ENCODE results near the gene KMT2C.
"Not testable (repeated sequence)": the region's sequence is repeated elsewhere in the genome, so short reads cannot be mapped to it uniquely, and the experiment has no call there.

Gene KMT2C

GRCh38 chr7:152355474-152356057, 80.2 kb downstream of the KMT2C start:
- no peak for DNase-seq (ENCODE audit: low spot score)

- no peak for DNase-seq (ENCODE audit: low spot score)
Measured at GRCh38 chr7:152354061-152354460, 81.7 kb downstream of the KMT2C start.

- not testable (repeated sequence) for DNase-seq (ENCODE audit: low spot score)
Measured at GRCh38 chr7:152353281-152353680, 82.5 kb downstream of the KMT2C start.

GRCh38 chr7:152351747-152352146, 84.1 kb downstream of the KMT2C start:
- DNase-seq (ENCODE audit: low spot score), result not testable (repeated sequence)

- no peak for DNase-seq (ENCODE audit: low spot score)
Measured at GRCh38 chr7:152351168-152351567, 84.6 kb downstream of the KMT2C start.

- no peak for DNase-seq (ENCODE audit: low spot score)
Measured at GRCh38 chr7:152347888-152348287, 87.9 kb downstream of the KMT2C start.

GRCh38 chr7:152344253-152344652, 91.5 kb downstream of the KMT2C start:
- no peak for DNase-seq (ENCODE audit: low spot score)

GRCh38 chr7:152342796-152343195, 93.0 kb downstream of the KMT2C start:
- no peak for DNase-seq (ENCODE audit: low spot score)

GRCh38 chr7:152341914-152342236, 93.9 kb downstream of the KMT2C start:
- peak; percentile 10 for DNase-seq (ENCODE audit: low spot score)

- DNase-seq (ENCODE audit: low spot score), result peak; percentile 44
Measured at GRCh38 chr7:152341039-152341913, 94.5 kb downstream of the KMT2C start.

- no peak for DNase-seq (ENCODE audit: low spot score)
Measured at GRCh38 chr7:152340161-152340560, 95.6 kb downstream of the KMT2C start.

- DNase-seq (ENCODE audit: low spot score), result no peak
Measured at GRCh38 chr7:152338561-152338960, 97.2 kb downstream of the KMT2C start.

- DNase-seq (ENCODE audit: low spot score), result peak; percentile 33
Measured at GRCh38 chr7:152336754-152337368, 98.9 kb downstream of the KMT2C start.

GRCh38 chr7:152335900-152336571, 99.8 kb downstream of the KMT2C start:
- no peak for DNase-seq (ENCODE audit: low spot score)

- DNase-seq (ENCODE audit: low spot score), result no peak
Measured at GRCh38 chr7:152333134-152333533, 102.7 kb downstream of the KMT2C start.

- DNase-seq (ENCODE audit: low spot score), result no peak
Measured at GRCh38 chr7:152330827-152331226, 105.0 kb downstream of the KMT2C start.

- DNase-seq (ENCODE audit: low spot score), result no peak
Measured at GRCh38 chr7:152329469-152329868, 106.3 kb downstream of the KMT2C start.

GRCh38 chr7:152328234-152328633, 107.6 kb downstream of the KMT2C start:
- DNase-seq (ENCODE audit: low spot score), result no peak

GRCh38 chr7:152315845-152316244, 120.0 kb downstream of the KMT2C start:
- DNase-seq (ENCODE audit: low spot score), result no peak

GRCh38 chr7:152313831-152314604, 121.8 kb downstream of the KMT2C start:
- DNase-seq (ENCODE audit: low spot score), result no peak

- DNase-seq (ENCODE audit: low spot score), result no peak
Measured at GRCh38 chr7:152313217-152313616, 122.6 kb downstream of the KMT2C start.

- no peak for DNase-seq (ENCODE audit: low spot score)
Measured at GRCh38 chr7:152312316-152312715, 123.5 kb downstream of the KMT2C start.

Measured in germinal center (tissue), 1 donor.